HepG2 (cell line): Measurements from ENCODE around the gene SLC38A1. TPM values are rescaled to one million over a fixed set of nuclear protein-coding genes. Genes with fewer than 3 reads are reported as not detected.

ENCODE experiments used
- ONECUT2 ChIP-seq: sonication (generic); formaldehyde crosslinking; IDR thresholded peaks from 2 replicates; pipeline ENCODE4 v1.4.0; 2020; ENCODE audit warnings: missing genetic modification reagents
- REST ChIP-seq, 2 experiments: IDR thresholded peaks; 2 replicates each; pipeline ENCODE4 v1.6.1; 2011 to 2012; ENCODE audit warnings: low read length in 2 of 2, borderline replicate concordance in 1 of 2, low read depth in 1 of 2, mild to moderate bottlenecking in 1 of 2, moderate library complexity in 1 of 2
- THAP11 ChIP-seq: IDR thresholded peaks from 2 replicates; pipeline ENCODE4 v1.6.1; 2016; ENCODE audit warnings: missing biosample characterization, missing genetic modification reagents
- TRAFD1 ChIP-seq: sonication (generic); formaldehyde crosslinking; IDR thresholded peaks from 2 replicates; pipeline ENCODE4 v1.5.1; 2020; ENCODE audit warnings: missing genetic modification reagents, mild to moderate bottlenecking, borderline replicate concordance
- ZBTB42 ChIP-seq: sonication (generic); formaldehyde crosslinking; IDR thresholded peaks from 2 replicates; pipeline ENCODE4 v1.5.0; 2020; ENCODE audit warnings: mild to moderate bottlenecking, missing genetic modification reagents
- ZBTB44 ChIP-seq: sonication (generic); formaldehyde crosslinking; IDR thresholded peaks from 2 replicates; pipeline ENCODE4 v1.4.0; 2020; ENCODE audit warnings: missing genetic modification reagents
- ZNF34 ChIP-seq: sonication (generic); formaldehyde crosslinking; IDR thresholded peaks from 2 replicates; pipeline ENCODE4 v1.4.0; 2020; ENCODE audit warnings: mild to moderate bottlenecking, missing genetic modification reagents, borderline replicate concordance
- ZNF350 ChIP-seq: sonication (generic); formaldehyde crosslinking; IDR thresholded peaks from 2 replicates; pipeline ENCODE4 v1.4.0; 2020; ENCODE audit warnings: mild to moderate bottlenecking, low read depth, missing genetic modification reagents, borderline replicate concordance
- polyA plus RNA-seq, 8 experiments: library from polyadenylated mRNA; depleted of rRNA in 3 of 8; stranded (reverse) in 7 of 8; unstranded in 1 of 8; fragments of >200 nt; fragmentation: Illumina TruSeq in 4 of 8; extraction: Trizol in 4 of 8; gene quantifications; 2 replicates each; pipeline versions ENCODE4 v1.2.1 to v1.2.3, GENCODE V29; 2011 to 2016; ENCODE audit warnings: low read depth in 4 of 8, missing spikeins in 1 of 8, mixed read lengths in 1 of 8; ENCODE audit not compliant: insufficient read depth in 1 of 8
- total RNA-seq, 5 experiments: library from RNA; depleted of rRNA; stranded (reverse); fragments of >200 nt; fragmentation: Illumina TruSeq; extraction: Trizol; gene quantifications; 2 replicates each; pipeline ENCODE4 v1.2.3, GENCODE V29; 2016; ENCODE audit warnings: low read depth in 1 of 5

SLC38A1 gene
- total and polyA plus RNA-seq, 2 of the 13 experiments (the other 11 are each of a cell fraction or from before 2014, with no cell fraction given) = 47.0 to 50.6 TPM

GRCh38 chr12:46221255-46222128, 47.4 kb downstream of the SLC38A1 start (continued):
- no peak for TF ChIP-seq ZBTB44 (CRISPR knock-in tag)
- no peak for TF ChIP-seq ZBTB42 (CRISPR knock-in tag)
- TF ChIP-seq ZNF34 (CRISPR knock-in tag) = no peak
- no peak for TF ChIP-seq THAP11 (CRISPR knock-in tag)
- TF ChIP-seq ZNF350 (CRISPR knock-in tag) = no peak
- TF ChIP-seq TRAFD1 (CRISPR knock-in tag) = no peak
- no peak for TF ChIP-seq REST (IDR thresholded peaks at IDR 0.05; ENCODE audit: borderline replicate concordance in 1 of 2, low read depth in 1 of 2, low read length in 2 of 2)
- TF ChIP-seq ONECUT2 (CRISPR knock-in tag) = no peak
